K562 (cell line): ENCODE results near the gene ARHGAP18.

Experiments used
- HDAC2 ChIP-seq: fragments of 450-650 bp; IDR thresholded peaks from 2 replicates; pipeline ENCODE4 v1.6.1; 2016; ENCODE audit warnings: mild to moderate bottlenecking
- MLLT1 ChIP-seq, 2 experiments: fragments of 450-650 bp; IDR thresholded peaks; 2 replicates each; pipeline ENCODE4 v1.6.1; 2016

DNA sequence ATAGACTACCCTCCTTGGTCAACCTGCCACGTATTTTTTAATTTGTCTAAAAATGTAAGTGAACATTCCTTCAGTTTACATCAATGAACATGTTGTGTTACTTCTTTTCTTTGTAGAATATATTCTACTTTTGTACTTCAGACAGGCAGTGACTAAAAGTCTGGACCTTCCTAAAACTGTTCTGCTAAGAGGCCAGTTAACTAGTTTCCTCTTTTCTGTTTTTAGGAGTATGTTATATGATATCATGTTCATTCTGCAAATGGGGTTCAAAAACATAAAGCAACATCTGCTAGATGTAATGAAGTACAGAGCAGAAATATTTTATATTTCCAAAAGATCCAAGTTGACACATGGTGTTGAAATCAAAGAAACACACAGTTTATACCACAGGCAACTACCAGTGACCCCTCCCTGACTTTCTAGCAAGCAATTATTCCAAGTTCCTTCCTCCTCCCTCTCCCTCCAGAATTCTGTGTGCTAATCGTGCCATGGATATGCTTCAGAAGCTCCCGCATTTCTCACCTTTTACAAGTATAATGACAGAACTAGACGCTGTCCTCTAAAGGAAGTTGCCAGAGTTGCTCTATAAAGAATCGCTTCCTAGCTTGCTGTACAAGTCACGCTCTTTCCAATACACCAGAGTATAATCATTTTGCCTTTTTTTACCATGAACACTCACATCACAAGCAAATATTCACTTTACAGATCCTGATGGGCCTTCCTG is 64.7 kb downstream of the ARHGAP18 start:
- no peak for TF ChIP-seq HDAC2
- TF ChIP-seq MLLT1 (IDR thresholded peaks at IDR 0.05): no peak
